WTC11 (cell line): ENCODE measurements around the gene CDC25B. TPM values are rescaled to one million over a fixed set of nuclear protein-coding genes. Genes with fewer than 3 reads are reported as not detected.
"Not testable (repeated sequence)": the region's sequence is repeated elsewhere in the genome, so short reads cannot be mapped to it uniquely, and the experiment has no call there.

Experiments
- ATAC-seq: fragments of 200-7000 bp; cut with Tn5 transposase; 2 replicates; pipeline ENCODE4 v1.10.0; 2021; ENCODE audit warnings: mild to moderate bottlenecking, moderate library complexity
- CTCF ChIA-PET: fragments of 300-600 bp; sonication (Branson Sonifier 250); formaldehyde crosslinking; loops from one replicate; lab custom pipeline; 2021; ENCODE audit warnings: antibody characterized with exemption; lab: Charles Lee
- POLR2A ChIA-PET: fragments of 350-600 bp; sonication (Branson Sonifier 250); formaldehyde crosslinking; loops from one replicate; lab custom pipeline; 2021; ENCODE audit warnings: antibody characterized with exemption; lab: Charles Lee
- DNase-seq: peaks from one replicate; pipeline ENCODE4 v3.0.0; 2021; ENCODE audit warnings: low spot score
- H3K27ac Mint-ChIP-seq: 2 replicates; pipeline ENCODE4 v1.8.0; 2021; ENCODE audit warnings: mixed read lengths
- H3K27me3 Mint-ChIP-seq: 2 replicates; pipeline ENCODE4 v1.8.0; 2021; ENCODE audit warnings: low read depth, mild to moderate bottlenecking, moderate library complexity, mixed read lengths
- H3K36me3 Mint-ChIP-seq: 2 replicates; pipeline ENCODE4 v1.8.0; 2021; ENCODE audit warnings: mixed read lengths
- H3K4me1 Mint-ChIP-seq: 2 replicates; pipeline ENCODE4 v1.8.0; 2022; ENCODE audit warnings: mixed read lengths
- H3K4me3 Mint-ChIP-seq: 2 replicates; pipeline ENCODE4 v1.8.0; 2021; ENCODE audit warnings: mild to moderate bottlenecking, moderate library complexity, mixed read lengths
- H3K9me3 Mint-ChIP-seq: 2 replicates; pipeline ENCODE4 v1.8.0; 2021; ENCODE audit warnings: mixed read lengths
- AR ChIP-seq: fragments of 250-450 bp; sonication (Bioruptor Pico); IDR thresholded peaks from 2 replicates; pipeline ENCODE4 v1.9.0; 2021; ENCODE audit warnings: mild to moderate bottlenecking
- ATF3 ChIP-seq: sonication (generic); formaldehyde crosslinking; conservative IDR thresholded peaks from 2 replicates; pipeline ENCODE4 v1.8.1; 2022; ENCODE audit warnings: mild to moderate bottlenecking, missing genetic modification reagents
- CDX4 ChIP-seq: fragments of 250-450 bp; sonication (Bioruptor Pico); IDR thresholded peaks from 2 replicates; pipeline ENCODE4 v1.9.0; 2021; ENCODE audit warnings: moderate library complexity, mild to moderate bottlenecking, inconsistent platforms, borderline replicate concordance
- CTCF ChIP-seq: fragments of 200-600 bp; IDR thresholded peaks from 2 replicates; pipeline ENCODE4 v1.8.0; 2022; ENCODE audit warnings: antibody characterized with exemption
- ELF4 ChIP-seq: sonication (generic); formaldehyde crosslinking; IDR thresholded peaks from 2 replicates; pipeline ENCODE4 v1.8.1; 2022; ENCODE audit warnings: low read depth, mild to moderate bottlenecking, moderate library complexity, missing genetic modification reagents
- ETV6 ChIP-seq: sonication (generic); formaldehyde crosslinking; IDR thresholded peaks from 2 replicates; pipeline ENCODE4 v1.8.1; 2022; ENCODE audit warnings: mild to moderate bottlenecking, missing genetic modification reagents
- FOXP4 ChIP-seq: sonication (generic); formaldehyde crosslinking; IDR thresholded peaks from 2 replicates; pipeline ENCODE4 v1.8.0; 2022; ENCODE audit warnings: mild to moderate bottlenecking, missing genetic modification reagents
- JAZF1 ChIP-seq: fragments of 250-450 bp; sonication (Bioruptor Pico); IDR thresholded peaks from 2 replicates; pipeline ENCODE4 v1.9.0; 2021; ENCODE audit warnings: moderate library complexity, mild to moderate bottlenecking, inconsistent platforms
- JUN ChIP-seq: sonication (generic); formaldehyde crosslinking; IDR thresholded peaks from 2 replicates; pipeline ENCODE4 v1.8.0; 2023; ENCODE audit warnings: mild to moderate bottlenecking, missing genetic modification reagents
- SOX15 ChIP-seq: fragments of 250-450 bp; sonication (Bioruptor Pico); IDR thresholded peaks from 2 replicates; pipeline ENCODE4 v1.9.0; 2021; ENCODE audit warnings: mild to moderate bottlenecking
- TCF7 ChIP-seq: sonication (generic); formaldehyde crosslinking; IDR thresholded peaks from 2 replicates; pipeline ENCODE4 v1.8.0; 2022; ENCODE audit warnings: mild to moderate bottlenecking, low read depth, missing genetic modification reagents, moderate library complexity
- TEAD4 ChIP-seq: sonication (generic); formaldehyde crosslinking; IDR thresholded peaks from 2 replicates; pipeline ENCODE4 v1.8.0; 2022; ENCODE audit warnings: mild to moderate bottlenecking, missing genetic modification reagents
- USF1 ChIP-seq: sonication (generic); formaldehyde crosslinking; IDR thresholded peaks from 2 replicates; pipeline ENCODE4 v1.8.0; 2022; ENCODE audit warnings: mild to moderate bottlenecking, missing genetic modification reagents
- ZMAT4 ChIP-seq: fragments of 250-450 bp; sonication (Bioruptor Pico); IDR thresholded peaks from 2 replicates; pipeline ENCODE4 v1.9.0; 2021; ENCODE audit warnings: mild to moderate bottlenecking
- ZNF512 ChIP-seq: sonication (generic); formaldehyde crosslinking; IDR thresholded peaks from 2 replicates; pipeline ENCODE4 v1.8.1; 2022; ENCODE audit warnings: missing genetic modification reagents, borderline replicate concordance
- total RNA-seq: library from RNA; stranded (reverse); gene quantifications from 3 replicates; pipeline ENCODE4 v1.2.3, GENCODE V29; 2021

The CDC25B gene
- total RNA-seq, 1 experiment from 2014 or later: 37.4 TPM

GRCh38 chr20:3836132-3836531 lies 40.0 kb downstream of the CDC25B start:
- no peak overlapping the region for H3K4me3 Mint-ChIP-seq
- ChIA-PET POLR2A (no interaction called here), CTCF (interaction anchor here (1.0 kb wide), 1 partner anchor 19 kb away, joined by 6 read pairs; no protein-coding TSS in a partner anchor)
- DNase-seq (no peak), ATAC-seq (no peak)
- peaks cover 3% of the 10 kb centered on the region; the same call in 1 of the 2 replicates for H3K4me1 Mint-ChIP-seq
- no peaks in the 10 kb centered on the region for H3K27me3 Mint-ChIP-seq
- no peak overlapping the region for H3K27ac Mint-ChIP-seq
- no peaks in the 10 kb centered on the region for H3K36me3 Mint-ChIP-seq
- no peaks in the 10 kb centered on the region for H3K9me3 Mint-ChIP-seq
- TF ChIP-seq AR: no peak
- TF ChIP-seq TEAD4 (CRISPR knock-in tag): no peak
- TF ChIP-seq TCF7 (CRISPR knock-in tag): no peak
- TF ChIP-seq CDX4 (CRISPR knock-in tag): no peak
- no peak for TF ChIP-seq SOX15
- TF ChIP-seq ATF3 (CRISPR knock-in tag): no peak
- TF ChIP-seq ZNF512: no peak
- TF ChIP-seq, all 79 proteins: peak for 0

GRCh38 chr20:3839328-3839727 lies 43.2 kb downstream of the CDC25B start:
- no peaks in the 10 kb centered on the region for H3K27me3 Mint-ChIP-seq
- no peaks in the 10 kb centered on the region for H3K9me3 Mint-ChIP-seq
- DNase-seq (no peak), ATAC-seq (no peak)
- H3K4me3 Mint-ChIP-seq: no peak overlapping the region
- H3K4me1 Mint-ChIP-seq: peaks cover 3% of the 10 kb centered on the region; the same call in 1 of the 2 replicates
- CTCF ChIA-PET: interaction anchor here (0.8 kb wide), 1 partner anchor 53 kb away, joined by 3 read pairs; the partner anchor contains the start of gene CENPB
- TF ChIP-seq ELF4 (CRISPR knock-in tag): no peak
- no peak for TF ChIP-seq ETV6 (CRISPR knock-in tag)
- TF ChIP-seq JUN: no peak
- no peaks in the 10 kb centered on the region for H3K36me3 Mint-ChIP-seq
- no peak overlapping the region for H3K27ac Mint-ChIP-seq
- POLR2A ChIA-PET: no interaction called here

GRCh38 chr20:3840201-3840600 lies 44.1 kb downstream of the CDC25B start:
- H3K4me3 Mint-ChIP-seq, H3K4me1 Mint-ChIP-seq, H3K9me3 Mint-ChIP-seq, H3K27me3 Mint-ChIP-seq, DNase-seq, ATAC-seq, POLR2A ChIA-PET, H3K36me3 Mint-ChIP-seq, H3K27ac Mint-ChIP-seq: not testable (repeated sequence)
- CTCF ChIA-PET: interaction anchor here (1.7 kb wide), 1 partner anchor 19 kb away, joined by 5 read pairs; the partner anchor contains the start of gene AP5S1

GRCh38 chr20:3842348-3842930 lies 46.3 kb downstream of the CDC25B start:
- ChIA-PET CTCF (interaction anchor here (0.7 to 2.8 kb wide), 3 partner anchors 24 to 1574 kb away, joined by 3 to 7 read pairs (median 3); partner anchors contain the start of gene CENPB), POLR2A (interaction anchor here (0.7 kb wide), 1 partner anchor 9 kb away, joined by 3 read pairs; no protein-coding TSS in a partner anchor)
- Mint-ChIP-seq H3K36me3 (no peaks in the 10 kb centered on the region), H3K9me3 (no peaks in the 10 kb centered on the region), H3K27ac (no peak overlapping the region), H3K4me3 (no peak overlapping the region), H3K27me3 (no peaks in the 10 kb centered on the region), H3K4me1 (peaks cover 6% of the 10 kb centered on the region)
- ATAC-seq (no peak), DNase-seq (no peak)
- TF ChIP-seq ZNF512 (no peak), FOXP4 (CRISPR knock-in tag) (no peak), SOX15 (no peak), USF1 (CRISPR knock-in tag) (no peak), CTCF (no peak), ZMAT4 (CRISPR knock-in tag) (no peak), JAZF1 (CRISPR knock-in tag) (no peak)
